HFF-Myc (cell line): ENCODE results near the gene PRSS33.

Experiments used
- DNase-seq: peaks from one replicate; pipeline ENCODE4 v3.0.0-alpha.2; 2011; ENCODE audit warnings: low read depth; ENCODE audit errors: extremely low read depth
- H3K4me3 ChIP-seq: replicated peaks from 2 replicates; pipeline ENCODE4 v1.5.1; 2011; ENCODE audit warnings: low read depth, mild to moderate bottlenecking, control low read depth, low read length
- TF ChIP-seq, protein P1 (sequence below): IDR thresholded peaks from 2 replicates; pipeline ENCODE4 v1.5.1; 2012; ENCODE audit warnings: mild to moderate bottlenecking, low read depth, low read length, control low read depth; ENCODE audit errors: missing control alignments

Gene PRSS33

DNA sequence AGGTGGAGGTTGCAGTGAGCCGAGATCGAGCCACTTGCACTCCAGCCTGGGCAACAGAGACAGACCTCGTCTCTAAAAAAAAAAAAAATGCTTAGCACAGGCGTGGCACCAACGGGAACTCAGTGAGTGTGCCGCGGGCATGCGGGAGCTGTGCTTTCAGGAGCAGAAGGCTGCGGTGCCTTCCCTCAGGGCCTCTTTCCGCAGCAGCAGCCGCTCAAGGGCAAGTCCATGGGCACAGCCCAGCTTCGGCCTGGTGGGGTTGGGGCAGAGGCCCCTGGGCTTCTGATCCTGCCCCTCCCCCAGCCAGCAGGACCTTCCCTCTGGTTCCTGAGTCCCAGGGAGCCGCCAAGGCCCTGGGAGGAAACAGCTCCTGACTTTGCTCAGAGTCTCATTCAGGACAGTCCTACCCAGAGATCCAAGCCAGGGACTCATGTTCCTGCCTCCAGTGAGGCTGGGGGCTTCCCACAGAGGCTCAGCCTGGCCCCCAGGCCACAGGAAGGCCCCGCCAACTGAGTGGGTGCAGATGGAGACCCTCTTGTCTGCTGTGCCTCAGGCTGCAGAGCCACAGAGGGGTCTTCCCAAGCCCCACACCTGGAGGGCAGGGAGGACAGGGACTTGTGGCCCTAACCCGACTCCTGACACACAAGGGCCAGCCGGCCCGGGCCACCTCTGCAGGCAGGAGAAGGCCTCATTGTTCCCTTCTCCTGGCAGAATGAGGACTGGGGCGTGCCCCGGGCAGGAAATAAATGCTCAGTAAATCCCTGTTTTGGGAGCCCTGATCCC, 39.4 kb upstream of the PRSS33 start:
- TF ChIP-seq, protein P1, sequence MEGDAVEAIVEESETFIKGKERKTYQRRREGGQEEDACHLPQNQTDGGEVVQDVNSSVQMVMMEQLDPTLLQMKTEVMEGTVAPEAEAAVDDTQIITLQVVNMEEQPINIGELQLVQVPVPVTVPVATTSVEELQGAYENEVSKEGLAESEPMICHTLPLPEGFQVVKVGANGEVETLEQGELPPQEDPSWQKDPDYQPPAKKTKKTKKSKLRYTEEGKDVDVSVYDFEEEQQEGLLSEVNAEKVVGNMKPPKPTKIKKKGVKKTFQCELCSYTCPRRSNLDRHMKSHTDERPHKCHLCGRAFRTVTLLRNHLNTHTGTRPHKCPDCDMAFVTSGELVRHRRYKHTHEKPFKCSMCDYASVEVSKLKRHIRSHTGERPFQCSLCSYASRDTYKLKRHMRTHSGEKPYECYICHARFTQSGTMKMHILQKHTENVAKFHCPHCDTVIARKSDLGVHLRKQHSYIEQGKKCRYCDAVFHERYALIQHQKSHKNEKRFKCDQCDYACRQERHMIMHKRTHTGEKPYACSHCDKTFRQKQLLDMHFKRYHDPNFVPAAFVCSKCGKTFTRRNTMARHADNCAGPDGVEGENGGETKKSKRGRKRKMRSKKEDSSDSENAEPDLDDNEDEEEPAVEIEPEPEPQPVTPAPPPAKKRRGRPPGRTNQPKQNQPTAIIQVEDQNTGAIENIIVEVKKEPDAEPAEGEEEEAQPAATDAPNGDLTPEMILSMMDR: no peak
- DNase-seq: no peak
- H3K4me3 ChIP-seq: no peak overlapping the region

DNA sequence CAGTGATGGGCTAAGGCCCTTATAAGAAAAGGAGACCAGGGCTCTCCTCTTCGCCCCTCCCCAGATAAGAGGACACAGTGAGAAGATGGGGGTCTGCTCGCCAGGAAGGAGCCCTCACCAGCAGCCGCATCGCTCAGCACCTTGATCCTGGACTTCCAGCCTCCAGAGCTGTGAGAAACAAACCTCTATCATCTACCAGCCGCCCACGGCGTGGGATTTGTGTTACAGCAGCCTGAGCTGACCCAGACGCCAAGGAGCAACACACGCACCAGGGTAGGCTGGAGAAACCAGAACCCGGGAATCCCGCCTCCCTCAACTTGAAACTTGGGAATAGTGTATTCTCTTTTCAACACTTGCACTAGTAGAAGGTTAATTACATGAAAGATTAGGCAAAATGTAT, 38.5 kb upstream of the PRSS33 start:
- no peak for DNase-seq
- H3K4me3 ChIP-seq: no peak overlapping the region

DNA sequence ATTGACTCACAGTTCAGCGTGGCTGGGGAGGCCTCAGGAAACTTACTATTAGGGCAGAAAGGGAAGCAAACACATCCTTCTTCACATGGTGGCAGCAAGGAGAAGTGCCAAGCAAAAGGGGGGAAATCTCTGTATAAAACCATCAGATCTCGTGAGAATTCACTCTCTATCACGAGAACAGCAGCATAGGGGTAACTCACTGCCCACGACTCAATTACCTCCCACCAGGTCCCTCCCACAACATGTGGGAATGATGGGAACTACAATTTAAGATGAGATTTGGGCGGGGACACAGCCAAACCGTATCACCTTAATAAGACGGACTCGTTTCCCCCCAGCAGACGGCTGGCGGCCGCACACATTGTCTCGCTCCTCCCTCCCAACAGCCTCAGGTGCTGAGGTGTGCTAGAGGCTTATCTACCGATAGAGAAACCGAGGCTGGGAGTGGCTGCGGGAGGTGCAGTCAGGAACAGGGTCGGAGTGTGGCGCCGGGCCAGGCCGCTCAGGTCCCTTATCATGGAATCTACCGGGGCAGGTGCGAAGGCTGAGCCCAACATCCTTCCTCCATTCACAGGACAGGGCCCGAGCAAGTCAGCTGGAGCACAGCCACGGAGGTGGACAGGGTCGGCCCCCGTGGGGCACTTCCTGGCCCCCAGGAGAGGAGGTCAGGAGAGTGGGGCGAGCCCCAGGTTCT, 37.8 kb upstream of the PRSS33 start:
- DNase-seq: no peak
- H3K4me3 ChIP-seq: no peak overlapping the region
- TF ChIP-seq, protein P1: no peak

More for the DNA sequence above, 38.5 kb upstream of the PRSS33 start:
- TF ChIP-seq, protein P1: no peak

DNA sequence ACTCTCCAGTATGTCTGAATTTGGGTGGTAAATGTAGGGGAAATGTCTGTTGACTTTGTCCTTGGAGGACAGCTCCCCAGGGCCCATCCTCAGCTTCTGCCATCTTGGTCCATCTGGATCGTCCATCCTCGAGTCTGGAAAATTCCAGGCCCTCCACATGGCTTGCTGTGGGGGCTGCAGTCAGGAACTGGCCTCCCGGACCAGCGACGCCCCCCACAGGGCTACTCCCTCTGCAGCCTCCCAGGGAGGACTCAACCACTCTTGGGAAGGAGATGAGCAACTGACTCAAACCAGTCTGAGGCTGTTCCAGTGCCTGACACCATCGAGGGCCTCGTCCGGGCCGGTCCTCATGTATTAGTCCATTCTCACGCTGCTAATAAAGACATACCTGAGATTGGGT, 37.3 kb upstream of the PRSS33 start:
- no peak overlapping the region for H3K4me3 ChIP-seq

DNA sequence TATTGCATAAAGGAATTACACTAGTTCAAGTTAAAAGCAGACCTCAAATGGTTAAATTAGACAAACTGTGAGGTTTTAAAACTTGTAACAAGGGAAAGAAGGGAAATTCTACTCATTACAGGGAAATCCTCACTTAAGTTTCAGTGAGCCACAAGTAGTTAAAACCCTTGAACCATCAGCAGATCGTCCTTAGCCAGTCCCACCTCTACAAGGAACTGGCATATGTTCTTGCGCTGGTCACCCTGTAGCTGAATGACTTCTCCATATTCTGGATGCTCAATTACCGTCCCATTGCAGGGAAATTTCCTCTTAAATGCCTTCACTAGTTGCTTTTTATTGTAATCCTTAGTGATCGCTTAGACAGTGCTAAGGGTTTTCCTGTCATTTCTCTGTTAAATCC, 35.1 kb upstream of the PRSS33 start:
- no peak for DNase-seq
- TF ChIP-seq, protein P1: no peak
- H3K4me3 ChIP-seq: no peak overlapping the region

More for the DNA sequence above, 37.3 kb upstream of the PRSS33 start:
- TF ChIP-seq, protein P1: no peak
- DNase-seq: no peak

DNA sequence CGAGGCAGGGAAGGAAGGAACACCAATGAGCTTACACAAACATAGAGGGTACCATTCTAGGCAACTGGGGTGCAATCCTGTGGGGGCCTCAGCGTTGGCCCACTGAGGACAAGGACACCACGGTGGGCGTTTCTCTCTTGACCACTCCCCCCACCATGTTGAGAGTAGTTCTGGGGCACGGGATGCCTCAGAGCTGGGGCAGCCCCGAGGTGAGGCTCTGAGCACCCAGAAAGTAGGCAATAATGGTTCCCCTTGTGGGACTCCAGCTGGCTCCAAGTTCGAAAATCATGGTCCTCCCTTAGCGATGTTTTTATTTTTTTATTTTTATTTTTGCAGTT, 34.8 kb upstream of the PRSS33 start:
- H3K4me3 ChIP-seq: no peak overlapping the region
- DNase-seq: no peak
- TF ChIP-seq, protein P1: no peak
